Natural killer cell (primary cell): ENCODE data around the gene TMEM119. TPM values are rescaled to one million over a fixed set of nuclear protein-coding genes. Genes with fewer than 3 reads are reported as not detected.

ENCODE experiments used
- ATAC-seq, 3 donors: fragments of 150-1000 bp in 2 of 3; fragments of 200-7000 bp in 1 of 3; cut with Tn5 transposase; 1 replicate in 1 of 3; 2 replicates in 2 of 3; pipeline ENCODE4 v1.10.0; 2021; ENCODE audit warnings: mild to moderate bottlenecking in 2 of 3, moderate library complexity in 2 of 3
- DNase-seq, 2 donors: peaks; one replicate each; pipeline versions ENCODE4 v3.0.0 to v3.0.0-alpha.2; 2013 to 2021; ENCODE audit warnings: mixed read lengths in 1 of 2
- H3K27ac ChIP-seq: one replicate; pipeline ENCODE4 v1.5.1; 2013; ENCODE audit warnings: mild to moderate bottlenecking, low read length
- H3K27me3 ChIP-seq: one replicate; pipeline ENCODE4 v1.6.1; 2013; ENCODE audit warnings: low read length; ENCODE audit not compliant: control insufficient read depth, insufficient read depth
- H3K36me3 ChIP-seq: one replicate; pipeline ENCODE4 v1.6.1; 2013; ENCODE audit warnings: low read length; ENCODE audit not compliant: control insufficient read depth, insufficient read depth
- H3K4me1 ChIP-seq: one replicate; pipeline ENCODE4 v1.6.1; 2013; ENCODE audit warnings: low read length; ENCODE audit not compliant: control insufficient read depth, insufficient read depth
- H3K4me3 ChIP-seq: one replicate; pipeline ENCODE4 v1.5.1; 2013; ENCODE audit warnings: low read length
- H3K9me3 ChIP-seq: one replicate; pipeline ENCODE4 v1.6.1; 2013; ENCODE audit warnings: low read length; ENCODE audit not compliant: control insufficient read depth, insufficient read depth
- H3K27ac Mint-ChIP-seq, 2 donors: one replicate each; pipeline ENCODE4 v1.8.0; 2022; ENCODE audit warnings: mild to moderate bottlenecking in 2 of 2, mixed read lengths in 2 of 2, moderate library complexity in 1 of 2
- H3K27me3 Mint-ChIP-seq, 2 donors: one replicate each; pipeline ENCODE4 v1.8.0; 2022; ENCODE audit warnings: low read depth in 2 of 2, mixed read lengths in 2 of 2
- H3K36me3 Mint-ChIP-seq: one replicate; pipeline ENCODE4 v1.8.0; 2022; ENCODE audit warnings: mixed read lengths
- H3K4me1 Mint-ChIP-seq, 2 donors: one replicate each; pipeline ENCODE4 v1.8.0; 2022; ENCODE audit warnings: mixed read lengths in 2 of 2
- H3K4me3 Mint-ChIP-seq: one replicate; pipeline ENCODE4 v1.8.0; 2022; ENCODE audit warnings: mild to moderate bottlenecking, moderate library complexity, mixed read lengths
- H3K9me3 Mint-ChIP-seq, 2 donors: one replicate each; pipeline ENCODE4 v1.8.0; 2022; ENCODE audit warnings: mixed read lengths in 2 of 2
- CTCF ChIP-seq: fragments of 200-600 bp; IDR thresholded peaks from one replicate; pipeline ENCODE4 v1.8.0; 2022; ENCODE audit warnings: antibody characterized with exemption
- WGBS: methylation state at CpG from one replicate; pipeline ENCODE4 v1.1.7; 2013; ENCODE audit warnings: missing lambda C conversion rate; ENCODE audit not compliant: insufficient coverage; 5-methylcytosine and 5-hydroxymethylcytosine counted together
- intact Hi-C: fragments of 100-400 bp; cut with micrococcal nuclease; formaldehyde crosslinking; loops from one replicate; pipeline ENCODE4 v1.14.2; 2022
- total RNA-seq, 4 donors: library from RNA; stranded (reverse); fragments of 120-200 nt in 1 of 4; gene quantifications; one replicate each; pipeline versions ENCODE4 v1.2.3 to v1.2.4, GENCODE V29; 2013 to 2022

TMEM119 gene
- total RNA-seq, 3 donors from 2014 or later (not counting 1 experiment from before 2014, with no cell fraction given), result 0.70 to 3.4 (median 0.71) TPM

GRCh38 chr12:108615918-108616317 is 18.0 kb upstream of the TMEM119 start:
- H3K36me3 Mint-ChIP-seq, result no peaks in the 10 kb centered on the region
- 100% methylated on average over 1 of the region's 1 CpG for WGBS
- H3K9me3 Mint-ChIP-seq, result peaks cover 0 to 4% of the 10 kb centered on the region in 2 donors
- Histone ChIP-seq H3K27ac (no peak overlapping the region), H3K36me3 (peaks cover 12% of the 10 kb centered on the region), H3K27me3 (no peaks in the 10 kb centered on the region), H3K4me1 (peaks cover 38% of the 10 kb centered on the region), H3K4me3 (no peak overlapping the region), H3K9me3 (peaks cover 5% of the 10 kb centered on the region)
- TF ChIP-seq CTCF, result no peak
- ATAC-seq (no peak), DNase-seq (no peak)
- peak overlapping the region; percentile 92 to 100 for H3K27ac Mint-ChIP-seq
- peaks cover 56 to 59% of the 10 kb centered on the region in 2 donors for H3K4me1 Mint-ChIP-seq
- H3K27me3 Mint-ChIP-seq, result no peaks in the 10 kb centered on the region
- intact Hi-C loops, result loop anchor here (5.0 kb wide), 1 partner anchor 116 kb away; the partner anchor contains the start of gene CORO1C
- no peak overlapping the region for H3K4me3 Mint-ChIP-seq

GRCh38 chr12:108614639-108615038 is 16.8 kb upstream of the TMEM119 start:
- H3K4me3 Mint-ChIP-seq, result no peak overlapping the region
- peaks cover 49 to 50% of the 10 kb centered on the region in 2 donors for H3K4me1 Mint-ChIP-seq
- no peak for TF ChIP-seq CTCF
- Histone ChIP-seq H3K36me3 (peaks cover 1% of the 10 kb centered on the region), H3K9me3 (peaks cover 5% of the 10 kb centered on the region), H3K27me3 (no peaks in the 10 kb centered on the region), H3K4me1 (peaks cover 32% of the 10 kb centered on the region), H3K4me3 (no peak overlapping the region), H3K27ac (no peak overlapping the region)
- H3K36me3 Mint-ChIP-seq, result no peaks in the 10 kb centered on the region
- intact Hi-C loops, result loop anchor here (5.0 kb wide), 2 partner anchors 33 to 118 kb away; partner anchors contain the start of gene CORO1C
- peak overlapping the region; percentile 92 to 100 for H3K27ac Mint-ChIP-seq
- DNase-seq (no peak), ATAC-seq (no peak)
- H3K27me3 Mint-ChIP-seq, result no peaks in the 10 kb centered on the region
- 94% methylated on average over 6 of the region's 6 CpGs for WGBS
- H3K9me3 Mint-ChIP-seq, result peaks cover 0 to 4% of the 10 kb centered on the region in 2 donors

GRCh38 chr12:108614041-108614440 is 16.2 kb upstream of the TMEM119 start:
- Histone ChIP-seq H3K27ac (no peak overlapping the region), H3K36me3 (no peaks in the 10 kb centered on the region), H3K4me1 (peaks cover 32% of the 10 kb centered on the region), H3K9me3 (peaks cover 5% of the 10 kb centered on the region), H3K27me3 (no peaks in the 10 kb centered on the region), H3K4me3 (no peak overlapping the region)
- Mint-ChIP-seq H3K36me3 (no peaks in the 10 kb centered on the region), H3K9me3 (peaks cover 0 to 4% of the 10 kb centered on the region in 2 donors), H3K27ac (peak overlapping the region; percentile 92 to 100), H3K27me3 (no peaks in the 10 kb centered on the region), H3K4me1 (peaks cover 44 to 45% of the 10 kb centered on the region in 2 donors), H3K4me3 (no peak overlapping the region)
- DNase-seq (no peak), ATAC-seq (no peak)
- no peak for TF ChIP-seq CTCF
- intact Hi-C loops, result loop anchor here (5.0 kb wide), 1 partner anchor 33 kb away; no protein-coding TSS in a partner anchor
- WGBS, result 92% methylated on average over 4 of the region's 4 CpGs

GRCh38 chr12:108613548-108613947 is 15.7 kb upstream of the TMEM119 start:
- peaks cover 0 to 4% of the 10 kb centered on the region in 2 donors for H3K9me3 Mint-ChIP-seq

More at GRCh38 chr12:108613548-108613947, 15.7 kb upstream of the TMEM119 start:
- Histone ChIP-seq H3K27ac (no peak overlapping the region), H3K36me3 (no peaks in the 10 kb centered on the region), H3K4me1 (peaks cover 29% of the 10 kb centered on the region), H3K4me3 (no peak overlapping the region), H3K9me3 (peaks cover 5% of the 10 kb centered on the region), H3K27me3 (no peaks in the 10 kb centered on the region)
- H3K27me3 Mint-ChIP-seq, result peaks cover 0 to 1% of the 10 kb centered on the region in 2 donors
- peaks cover 39 to 40% of the 10 kb centered on the region in 2 donors for H3K4me1 Mint-ChIP-seq
- DNase-seq, result no peak
- no peaks in the 10 kb centered on the region for H3K36me3 Mint-ChIP-seq
- peak overlapping the region in 1 of 2 donors; percentile 92 for H3K27ac Mint-ChIP-seq
- ATAC-seq, result no peak
- WGBS, result 72% methylated on average over 8 of the region's 9 CpGs
- H3K4me3 Mint-ChIP-seq, result no peak overlapping the region
- TF ChIP-seq CTCF, result no peak
- intact Hi-C loops, result loop anchor here (5.0 kb wide), 1 partner anchor 34 kb away; no protein-coding TSS in a partner anchor
